GM21390 (cell line): ENCODE results near the gene DISP2.

Experiments
- ATAC-seq: cut with Tn5 transposase; IDR thresholded peaks from one replicate; pipeline ENCODE4 v1.9.1; 2021; ENCODE audit not compliant: unreplicated experiment

Gene DISP2

GRCh38 chr15:40340740-40341400 lies 17.1 kb upstream of the DISP2 start, which contains the start of gene CCDC9B:
CCDC9B (minus strand) TSS chr15:40340939; CDS start chr15:40340819, 120 bp downstream.
- ATAC-seq: no peak

DNA sequence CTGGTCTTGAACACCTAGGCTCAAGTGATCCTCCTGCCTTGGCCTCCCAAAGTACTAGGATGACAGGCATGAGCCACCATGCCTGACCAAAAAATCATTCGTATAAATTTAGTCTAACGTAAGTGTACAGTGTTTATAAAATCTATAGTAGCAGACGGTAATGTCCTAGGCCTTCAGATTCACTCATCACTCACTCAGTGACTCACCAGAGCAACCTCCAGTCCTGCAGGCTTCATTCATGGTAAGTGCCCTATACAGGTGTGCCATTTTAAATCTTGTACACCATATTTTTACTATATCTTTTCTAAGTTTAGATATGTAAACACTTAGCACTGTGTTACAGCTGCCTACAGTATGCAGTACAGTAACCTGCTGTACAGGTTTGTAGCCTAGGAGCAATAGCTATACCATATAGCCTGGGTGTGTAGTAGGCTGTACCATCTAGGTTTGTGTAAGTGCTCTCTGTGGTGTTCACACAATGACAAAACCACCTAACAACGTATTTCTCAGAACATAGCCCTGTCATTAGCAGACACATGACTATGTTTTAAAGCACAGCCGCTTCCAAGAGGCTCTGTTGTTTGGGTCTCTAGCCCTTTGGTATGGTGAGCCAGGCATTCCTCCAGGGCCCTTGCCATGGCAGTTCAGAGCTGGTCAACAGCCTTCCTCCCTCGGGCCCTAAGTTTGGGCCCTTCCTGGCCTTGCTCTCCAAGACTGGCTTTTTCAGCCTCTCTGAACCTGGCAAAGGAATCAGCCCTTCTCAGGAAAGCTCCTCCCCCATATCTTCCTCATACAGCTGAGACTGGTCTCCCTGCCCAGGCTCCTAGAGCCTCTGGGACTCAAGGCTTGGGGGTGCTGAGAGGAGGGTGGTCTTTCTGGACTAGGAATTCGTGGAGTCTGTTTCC lies 15.4 kb upstream of the DISP2 start:
- no peak for ATAC-seq

DNA sequence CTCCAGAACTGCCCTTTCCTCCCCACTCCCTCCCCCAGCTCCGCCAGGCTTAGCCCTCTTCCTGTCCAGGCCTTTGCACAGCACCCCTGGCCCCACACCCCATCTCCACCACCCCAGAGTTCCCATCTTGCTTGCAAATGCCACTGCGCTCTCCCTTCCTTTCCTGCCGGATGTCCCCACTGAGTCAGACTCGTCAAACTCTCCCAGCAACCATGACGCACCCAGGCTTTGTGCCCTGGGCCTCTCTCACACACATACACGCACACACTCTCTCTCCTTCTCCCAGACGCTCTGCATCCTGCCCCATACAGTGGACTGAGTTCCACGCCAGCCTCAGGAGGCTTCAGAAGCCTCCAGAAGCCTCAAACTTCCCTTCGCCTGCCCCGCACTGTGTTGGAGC lies 14.5 kb upstream of the DISP2 start:
- ATAC-seq: no peak

DNA sequence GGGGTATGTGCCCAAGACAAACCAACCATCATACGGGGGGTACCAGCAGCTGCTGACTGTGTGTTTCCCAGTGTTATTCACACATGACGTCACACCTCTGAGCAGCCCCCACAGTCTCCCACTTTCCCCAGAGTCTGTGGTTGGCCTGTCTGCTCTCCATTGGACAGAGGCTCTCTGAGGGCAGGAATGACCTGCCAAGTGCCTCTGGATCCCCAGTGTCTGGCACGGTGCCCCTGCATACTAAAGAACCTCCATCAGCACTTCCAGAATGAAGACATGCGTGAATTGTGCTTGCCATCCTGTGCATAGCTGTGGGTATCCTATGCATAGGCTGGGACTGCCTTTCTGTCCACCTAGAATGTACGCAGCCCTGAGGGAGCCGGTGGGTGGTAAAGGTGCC lies 13.8 kb upstream of the DISP2 start:
- ATAC-seq: no peak

DNA sequence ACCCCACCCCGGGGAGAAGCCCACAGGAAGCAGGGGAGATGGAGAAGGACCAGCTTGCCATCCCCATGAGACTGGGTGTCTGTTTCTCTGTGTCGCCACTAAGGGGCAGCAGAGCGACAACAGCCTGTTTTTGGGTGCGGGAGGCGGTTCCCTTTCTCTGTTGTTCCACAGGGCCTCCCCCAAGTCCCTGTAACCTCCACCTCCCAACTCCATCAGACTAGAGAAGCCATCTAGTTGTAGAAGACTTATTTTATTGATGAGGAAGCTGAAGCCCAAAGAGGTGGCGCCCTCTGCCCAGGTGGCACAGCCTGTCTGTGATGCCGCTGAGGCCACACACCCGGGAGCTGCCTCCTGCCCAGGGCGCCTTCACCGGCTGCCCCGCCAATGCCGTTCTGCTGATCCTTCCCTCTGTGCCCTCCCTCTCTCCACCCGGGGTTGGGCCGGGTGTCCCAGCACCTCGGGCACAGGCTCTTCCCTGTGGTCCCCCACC lies 13.3 kb upstream of the DISP2 start:
- ATAC-seq: peak; percentile 69

DNA sequence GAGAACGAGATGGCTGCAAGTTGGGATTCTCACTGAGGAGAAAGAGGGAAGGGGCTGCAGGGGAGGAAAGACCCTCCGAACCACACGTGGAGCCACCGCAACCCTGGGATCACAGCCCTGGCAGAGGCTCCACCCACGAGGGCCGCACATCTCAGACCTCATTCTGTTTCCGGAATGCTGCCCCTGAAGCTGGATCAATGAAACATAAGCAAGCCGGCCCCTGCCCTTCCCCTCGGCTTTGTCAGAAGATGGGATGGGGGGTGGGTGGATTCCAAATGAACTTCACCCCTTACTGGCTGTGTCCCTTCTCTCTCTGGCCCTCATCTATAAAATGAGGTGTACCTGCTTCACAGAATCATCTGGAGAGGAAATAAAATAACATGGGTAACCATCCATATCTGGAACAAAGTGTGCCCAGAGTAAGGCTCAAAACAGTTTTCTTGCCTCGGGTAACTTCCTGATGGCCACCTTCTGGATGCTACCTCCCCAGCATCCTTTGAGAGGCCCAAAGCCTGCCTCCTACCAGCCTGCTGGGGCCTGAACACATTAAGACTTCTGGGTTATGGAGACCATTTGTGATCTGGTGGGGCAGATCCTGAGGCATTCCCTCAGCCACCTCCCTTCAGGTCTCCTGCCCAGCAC lies 12.7 kb upstream of the DISP2 start:
- no peak for ATAC-seq

DNA sequence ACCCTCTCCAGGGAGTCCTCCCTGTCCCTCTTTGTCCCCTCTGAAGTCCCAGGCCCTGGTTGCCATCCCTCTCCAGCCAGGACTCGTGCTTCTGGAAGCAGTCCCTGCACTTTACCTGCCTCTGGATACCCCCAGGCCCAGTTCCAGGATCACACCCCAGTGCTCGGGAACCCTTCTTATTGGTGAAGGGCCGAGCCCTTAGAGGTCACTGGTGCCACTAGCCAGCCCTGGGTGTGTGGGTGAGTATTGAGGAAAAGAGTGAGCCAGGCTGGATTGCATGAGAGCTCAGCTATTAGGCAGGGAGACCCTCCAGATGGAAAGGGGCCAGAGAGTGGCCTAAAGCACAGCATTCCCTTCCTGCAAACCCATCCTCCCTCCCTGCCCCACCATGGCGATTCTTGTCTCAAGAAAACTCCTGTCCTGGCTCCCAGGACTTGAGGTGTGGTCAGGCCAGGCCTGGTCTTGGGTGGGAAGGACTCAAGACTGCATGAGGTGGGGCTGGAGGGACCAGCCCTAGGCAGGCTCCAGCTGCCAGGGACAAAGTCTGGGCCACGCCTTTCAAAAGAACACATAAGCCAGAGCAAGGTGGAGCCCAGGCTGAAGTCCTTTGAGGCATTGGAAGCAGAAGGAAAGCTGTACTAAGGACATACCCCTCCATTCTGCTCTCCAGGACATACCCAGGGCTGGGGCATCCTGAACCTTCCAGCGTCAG lies 12.0 kb upstream of the DISP2 start:
- ATAC-seq: no peak

- ATAC-seq: no peak
These were observed 11.2 kb upstream of the DISP2 start for GRCh38 chr15:40346579-40347558.

DNA sequence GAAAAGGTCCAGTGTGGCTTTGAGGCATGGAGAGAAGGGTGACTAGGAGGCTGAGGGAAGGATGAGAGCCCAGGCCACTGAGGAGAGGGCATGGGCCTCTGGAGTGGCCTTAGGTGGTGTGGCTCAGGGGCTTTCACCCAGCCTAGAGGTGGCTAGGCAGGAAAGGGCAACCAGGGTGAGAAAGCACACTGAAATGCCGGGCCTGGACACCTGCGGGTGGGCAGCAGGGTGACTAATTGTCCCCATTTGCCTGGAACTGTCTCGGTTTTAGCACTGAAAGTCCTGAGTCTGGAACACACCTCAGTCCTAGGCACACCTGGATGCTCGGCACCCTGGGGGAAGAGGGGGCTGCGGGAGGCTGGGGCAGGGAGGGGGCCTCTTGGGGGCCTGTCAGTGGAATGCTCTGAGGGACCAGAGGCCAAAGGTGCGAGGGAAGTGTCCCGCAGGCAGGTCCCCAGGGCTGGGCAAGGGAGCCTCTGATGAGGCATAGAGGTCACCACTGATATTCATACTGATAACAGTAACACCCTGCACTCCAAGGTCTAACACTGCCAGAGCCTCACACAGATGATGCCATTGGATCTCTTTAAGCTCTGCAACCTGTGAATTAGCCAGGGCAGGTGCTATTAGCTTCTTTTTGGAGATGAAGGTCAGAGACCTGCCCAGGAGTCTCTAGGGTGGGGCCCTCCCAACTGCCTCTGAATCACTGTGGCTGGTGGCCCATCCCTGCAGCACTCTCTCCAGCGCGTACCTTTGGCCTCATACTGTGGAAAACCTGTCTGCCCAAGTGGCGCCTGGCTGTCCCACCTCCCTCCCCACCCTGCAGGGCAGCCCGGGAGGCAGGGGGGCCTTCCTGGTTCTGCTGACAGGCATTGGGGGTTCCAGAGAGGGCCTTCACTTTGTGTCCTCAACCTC lies 10.2 kb upstream of the DISP2 start:
- ATAC-seq: no peak

DNA sequence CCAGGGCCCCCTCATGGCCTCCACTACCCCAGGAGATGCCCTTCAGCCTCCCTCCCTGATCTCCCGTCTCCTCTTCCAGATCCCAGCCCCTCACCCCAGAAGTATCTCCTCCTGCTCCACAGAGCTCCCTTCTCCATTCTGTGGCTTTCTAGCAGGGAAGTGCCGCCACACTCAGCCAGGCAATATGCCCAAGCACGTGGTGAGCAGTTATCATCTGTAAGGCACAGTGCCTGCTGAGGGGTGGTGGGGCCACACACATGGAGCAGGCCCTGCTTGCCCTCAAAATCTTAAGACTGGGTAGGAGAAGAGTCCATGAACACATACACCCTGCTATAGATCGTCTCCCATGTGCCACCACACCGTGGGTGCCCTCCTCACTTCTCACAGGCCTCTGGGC lies 9.5 kb upstream of the DISP2 start:
- ATAC-seq: no peak

GRCh38 chr15:40349163-40349562 lies 8.9 kb upstream of the DISP2 start:
- ATAC-seq: no peak

GRCh38 chr15:40352281-40352901 lies 5.6 kb upstream of the DISP2 start:
- no peak for ATAC-seq

GRCh38 chr15:40353697-40354096 lies 4.3 kb upstream of the DISP2 start:
- no peak for ATAC-seq

DNA sequence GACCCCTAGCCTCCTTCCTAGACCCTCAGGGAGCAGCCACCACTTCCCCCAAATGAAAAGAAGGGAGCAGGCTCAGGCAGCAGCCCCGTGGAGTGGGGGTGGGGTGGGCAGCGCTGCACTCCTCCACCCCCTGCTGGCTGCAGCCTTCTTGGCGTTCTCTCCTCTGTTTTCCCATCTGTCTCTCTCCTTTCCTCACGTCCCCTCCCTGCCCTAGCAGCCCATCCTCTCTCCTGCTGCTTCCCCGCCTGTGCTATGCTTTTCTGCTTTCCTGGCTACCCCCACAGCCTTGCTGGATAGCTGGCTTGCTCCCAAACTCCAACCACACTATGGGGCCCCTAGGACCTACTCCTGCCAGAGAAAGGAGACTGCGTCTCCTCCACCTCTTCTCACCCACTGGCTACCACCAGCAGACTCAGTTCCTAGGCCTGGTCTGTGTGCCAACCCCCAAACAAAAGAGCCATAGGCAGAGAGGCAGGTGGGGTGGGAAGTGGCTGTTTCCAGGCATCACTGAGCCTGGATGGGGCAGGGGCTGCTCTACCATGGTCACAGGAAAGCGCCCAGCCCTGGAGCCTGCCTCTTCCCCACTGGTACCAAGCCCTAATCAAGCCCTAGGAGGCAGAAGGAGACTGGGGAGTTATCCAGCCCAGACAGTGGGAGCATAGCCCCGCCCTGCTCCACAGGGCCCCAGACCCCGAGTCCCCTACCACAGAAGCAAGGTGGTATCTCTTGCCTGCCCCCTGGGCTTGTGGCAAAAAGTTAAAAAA lies 3.4 kb upstream of the DISP2 start:
- ATAC-seq: no peak

GRCh38 chr15:40355976-40356585 lies 1.9 kb upstream of the DISP2 start:
- no peak for ATAC-seq

- no peak for ATAC-seq
These were observed 773 bp upstream of the DISP2 start for GRCh38 chr15:40357246-40357645.
